G401.6 (cell line): ENCODE results near the gene ARAF.

Experiments
- FAIRE-seq: peaks from 2 replicates; lab custom pipeline; 2012; peaks lifted over from hg19 to GRCh38; lab: Jason Lieb, UNC

The ARAF gene

GRCh38 chrX:47564438-47565085 is 3.6 kb downstream of the ARAF start:
- no peak for FAIRE-seq

- no peak for FAIRE-seq
Measured at GRCh38 chrX:47566841-47567240, 5.8 kb downstream of the ARAF start.

GRCh38 chrX:47568656-47569295 is 7.8 kb downstream of the ARAF start:
- FAIRE-seq: no peak

- no peak for FAIRE-seq
Measured at GRCh38 chrX:47570794-47571193, 9.8 kb downstream of the ARAF start.

- FAIRE-seq: no peak
Measured at GRCh38 chrX:47571215-47571614, 10.2 kb downstream of the ARAF start.

- no peak for FAIRE-seq
Measured at GRCh38 chrX:47571896-47572295, 10.9 kb downstream of the ARAF start.

- FAIRE-seq: no peak
Measured at GRCh38 chrX:47572773-47573340, 11.9 kb downstream of the ARAF start.

- no peak for FAIRE-seq
Measured at GRCh38 chrX:47573341-47574075, 12.5 kb downstream of the ARAF start.

GRCh38 chrX:47574076-47574546 is 13.1 kb downstream of the ARAF start:
- no peak for FAIRE-seq

GRCh38 chrX:47574547-47575301 is 13.7 kb downstream of the ARAF start:
- no peak for FAIRE-seq

GRCh38 chrX:47576021-47576898 is 15.3 kb downstream of the ARAF start:
- no peak for FAIRE-seq

- no peak for FAIRE-seq
Measured at GRCh38 chrX:47577424-47577823, 16.4 kb downstream of the ARAF start.

- no peak for FAIRE-seq
Measured at GRCh38 chrX:47577901-47578300, 16.9 kb downstream of the ARAF start.

- FAIRE-seq: no peak
Measured at GRCh38 chrX:47578692-47579091, 17.7 kb downstream of the ARAF start.

- FAIRE-seq: no peak
Measured at GRCh38 chrX:47579537-47579936, 18.5 kb downstream of the ARAF start.

GRCh38 chrX:47581731-47582647 is 21.0 kb downstream of the ARAF start, which contains the start of gene TIMP1:
TSS of gene TIMP1 (plus strand) at chrX:47582436. CDS start at chrX:47583416, 980 bp downstream.
- FAIRE-seq: peak; percentile 98

GRCh38 chrX:47583240-47583861 is 22.3 kb downstream of the ARAF start:
- FAIRE-seq: no peak

- no peak for FAIRE-seq
Measured at GRCh38 chrX:47584714-47585113, 23.7 kb downstream of the ARAF start.

- no peak for FAIRE-seq
Measured at GRCh38 chrX:47585273-47585672, 24.3 kb downstream of the ARAF start.
